ENCODE results near the gene DGCR2. TPM values are rescaled to one million over a fixed set of nuclear protein-coding genes. Genes with fewer than 3 reads are reported as not detected.

The DGCR2 gene
- total and polyA plus RNA-seq, 2 donors (not counting 1 experiment from before 2014, with no cell fraction given), result 34.3 to 39.5 TPM

DNA sequence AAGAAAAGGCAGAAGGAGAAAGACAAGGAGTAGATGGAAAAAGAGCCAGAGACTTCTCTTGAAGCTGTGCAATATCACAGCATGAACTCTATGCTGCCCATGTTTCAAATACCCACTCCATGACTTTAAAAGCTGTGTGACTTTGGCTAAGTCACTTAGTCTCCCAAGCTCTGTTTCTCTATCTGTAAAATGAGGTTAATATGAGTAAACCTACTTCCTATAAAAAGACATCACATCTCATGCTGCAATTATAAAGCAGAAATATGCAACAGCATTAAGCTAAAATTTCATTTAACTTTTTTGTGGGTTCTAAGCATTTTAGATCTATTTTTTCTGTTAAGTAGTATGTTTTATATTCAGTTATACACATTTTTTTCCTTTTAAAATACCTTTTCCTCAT is 11.6 kb downstream of the DGCR2 start:
- no peak overlapping the region for H3K27ac ChIP-seq (ENCODE audit: insufficient read depth, low read length)
- no peaks in the 10 kb centered on the region for H3K36me3 ChIP-seq (ENCODE audit: control insufficient read depth, insufficient read depth, low read length)
- H4K20me1 ChIP-seq (ENCODE audit: control insufficient read depth, extremely low read depth, insufficient read depth, low read length), result peaks cover 4% of the 10 kb centered on the region
- no peaks in the 10 kb centered on the region for H3K4me1 ChIP-seq (ENCODE audit: control insufficient read depth, extremely low read depth, insufficient read depth, low read length)
- no peak overlapping the region for H3K4me2 ChIP-seq (ENCODE audit: extremely low read depth, insufficient read depth, low read length)
- no peaks in the 10 kb centered on the region for H3K27me3 ChIP-seq (ENCODE audit: control insufficient read depth, insufficient read depth, low read length)
- TF ChIP-seq, protein P1, sequence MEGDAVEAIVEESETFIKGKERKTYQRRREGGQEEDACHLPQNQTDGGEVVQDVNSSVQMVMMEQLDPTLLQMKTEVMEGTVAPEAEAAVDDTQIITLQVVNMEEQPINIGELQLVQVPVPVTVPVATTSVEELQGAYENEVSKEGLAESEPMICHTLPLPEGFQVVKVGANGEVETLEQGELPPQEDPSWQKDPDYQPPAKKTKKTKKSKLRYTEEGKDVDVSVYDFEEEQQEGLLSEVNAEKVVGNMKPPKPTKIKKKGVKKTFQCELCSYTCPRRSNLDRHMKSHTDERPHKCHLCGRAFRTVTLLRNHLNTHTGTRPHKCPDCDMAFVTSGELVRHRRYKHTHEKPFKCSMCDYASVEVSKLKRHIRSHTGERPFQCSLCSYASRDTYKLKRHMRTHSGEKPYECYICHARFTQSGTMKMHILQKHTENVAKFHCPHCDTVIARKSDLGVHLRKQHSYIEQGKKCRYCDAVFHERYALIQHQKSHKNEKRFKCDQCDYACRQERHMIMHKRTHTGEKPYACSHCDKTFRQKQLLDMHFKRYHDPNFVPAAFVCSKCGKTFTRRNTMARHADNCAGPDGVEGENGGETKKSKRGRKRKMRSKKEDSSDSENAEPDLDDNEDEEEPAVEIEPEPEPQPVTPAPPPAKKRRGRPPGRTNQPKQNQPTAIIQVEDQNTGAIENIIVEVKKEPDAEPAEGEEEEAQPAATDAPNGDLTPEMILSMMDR (conservative IDR thresholded peaks at IDR 0.05 in 1 of 2, IDR thresholded peaks at IDR 0.05 in 1 of 2; ENCODE audit: low read depth in 1 of 2, low read length in 2 of 2), result no peak
- no peak for TF ChIP-seq EZH2 (IDR thresholded peaks at IDR 0.05; ENCODE audit: low read length, missing control alignments)
- H3K9me3 ChIP-seq (ENCODE audit: control insufficient read depth, insufficient read depth, low read depth, low read length), result no peaks in the 10 kb centered on the region
- no peak overlapping the region for H2AFZ ChIP-seq (ENCODE audit: low read length)
- no peak for DNase-seq (ENCODE audit: low read depth in 2 of 2)
- H3K9ac ChIP-seq (ENCODE audit: insufficient read depth, low read length), result no peak overlapping the region
- H3K79me2 ChIP-seq (ENCODE audit: control insufficient read depth, insufficient read depth, low read length), result peaks cover 62% of the 10 kb centered on the region
- no peak overlapping the region for H3K4me3 ChIP-seq (replicated peaks in 1 of 4; ENCODE audit: control extremely low read depth in 1 of 4, insufficient read depth in 1 of 4, low read depth in 3 of 4, low read length in 4 of 4)

DNA sequence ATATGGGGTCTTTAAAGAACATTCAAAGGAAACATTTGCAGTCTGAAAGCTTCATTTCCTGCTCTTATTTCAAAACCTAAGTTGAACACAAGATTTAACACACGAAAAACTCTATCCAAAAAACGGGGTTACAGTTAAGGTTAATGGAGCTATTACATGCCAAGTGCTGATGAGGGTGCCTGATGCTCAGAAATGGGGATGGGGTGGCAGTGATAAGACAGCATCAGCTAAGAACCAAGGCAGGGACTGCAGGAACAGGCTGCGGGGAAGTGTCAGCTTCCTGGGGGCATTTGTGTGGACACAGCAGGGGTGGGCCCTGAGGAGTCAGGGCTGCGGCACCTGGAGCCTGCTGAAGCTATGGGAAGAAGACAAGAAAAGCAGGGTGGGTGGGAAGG is 12.2 kb downstream of the DGCR2 start:
- Histone ChIP-seq H4K20me1 (ENCODE audit: control insufficient read depth, extremely low read depth, insufficient read depth, low read length) (peaks cover 4% of the 10 kb centered on the region), H3K4me2 (ENCODE audit: extremely low read depth, insufficient read depth, low read length) (no peak overlapping the region)

DNA sequence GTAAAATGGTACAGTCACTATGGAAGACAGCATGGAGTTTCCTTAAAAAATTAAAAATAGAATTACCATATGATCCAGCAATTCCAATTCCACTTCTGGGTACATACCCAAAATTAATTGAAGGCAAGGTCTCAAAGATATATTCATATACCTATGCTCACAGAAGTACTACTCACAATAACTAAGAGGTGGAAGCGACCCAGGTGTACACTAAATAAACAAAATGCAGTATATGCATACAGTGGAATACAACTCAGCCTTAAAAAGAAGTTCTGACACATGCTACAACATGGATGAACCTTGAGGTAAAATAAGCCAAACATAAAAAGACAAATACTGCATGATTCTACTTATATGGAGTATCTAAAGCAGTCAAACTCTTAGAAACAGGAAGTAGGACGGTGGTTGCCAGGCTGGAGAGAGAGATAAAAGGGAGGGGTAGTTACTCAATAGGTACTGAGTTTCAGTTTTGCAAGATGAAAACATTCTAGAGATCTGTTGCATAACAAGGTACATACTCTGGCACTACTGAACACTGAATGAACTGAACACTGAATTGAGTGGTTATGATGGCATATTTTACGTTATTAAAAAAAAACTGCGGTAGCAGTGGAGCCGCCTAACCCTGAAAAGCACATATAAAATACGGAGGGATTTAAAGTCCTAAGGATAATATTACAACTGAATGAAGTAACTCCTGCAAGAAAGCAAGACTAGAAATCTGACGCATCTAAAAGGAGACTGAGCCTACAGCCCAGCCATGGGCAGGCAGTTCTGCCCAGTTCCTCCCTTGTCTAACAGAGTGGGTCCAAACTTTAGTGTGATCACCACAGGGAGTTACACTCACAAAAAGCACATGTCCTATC is 12.8 kb downstream of the DGCR2 start:
- Histone ChIP-seq H2AFZ (ENCODE audit: low read length) (no peak overlapping the region), H3K9ac (ENCODE audit: insufficient read depth, low read length) (no peak overlapping the region), H3K36me3 (ENCODE audit: control insufficient read depth, insufficient read depth, low read length) (no peaks in the 10 kb centered on the region), H3K9me3 (ENCODE audit: control insufficient read depth, insufficient read depth, low read depth, low read length) (no peaks in the 10 kb centered on the region), H3K4me1 (ENCODE audit: control insufficient read depth, extremely low read depth, insufficient read depth, low read length) (peaks cover 2% of the 10 kb centered on the region), H4K20me1 (ENCODE audit: control insufficient read depth, extremely low read depth, insufficient read depth, low read length) (peaks cover 4% of the 10 kb centered on the region), H3K79me2 (ENCODE audit: control insufficient read depth, insufficient read depth, low read length) (peaks cover 58% of the 10 kb centered on the region), H3K27me3 (ENCODE audit: control insufficient read depth, insufficient read depth, low read length) (no peaks in the 10 kb centered on the region), H3K4me2 (ENCODE audit: extremely low read depth, insufficient read depth, low read length) (no peak overlapping the region), H3K27ac (ENCODE audit: insufficient read depth, low read length) (no peak overlapping the region), H3K4me3 (replicated peaks in 1 of 4; ENCODE audit: control extremely low read depth in 1 of 4, insufficient read depth in 1 of 4, low read depth in 3 of 4, low read length in 4 of 4) (no peak overlapping the region)
- DNase-seq (ENCODE audit: low read depth in 2 of 2), result peak; percentile 48 to 72
- TF ChIP-seq, protein P1 (conservative IDR thresholded peaks at IDR 0.05 in 1 of 2, IDR thresholded peaks at IDR 0.05 in 1 of 2; ENCODE audit: low read depth in 1 of 2, low read length in 2 of 2), result no peak
- no peak for TF ChIP-seq EZH2 (IDR thresholded peaks at IDR 0.05; ENCODE audit: low read length, missing control alignments)

More for the DNA sequence above, 12.2 kb downstream of the DGCR2 start:
- no peaks in the 10 kb centered on the region for H3K9me3 ChIP-seq (ENCODE audit: control insufficient read depth, insufficient read depth, low read depth, low read length)
- H3K79me2 ChIP-seq (ENCODE audit: control insufficient read depth, insufficient read depth, low read length), result peaks cover 62% of the 10 kb centered on the region
- H3K27me3 ChIP-seq (ENCODE audit: control insufficient read depth, insufficient read depth, low read length), result no peaks in the 10 kb centered on the region
- no peak overlapping the region for H3K4me3 ChIP-seq (replicated peaks in 1 of 4; ENCODE audit: control extremely low read depth in 1 of 4, insufficient read depth in 1 of 4, low read depth in 3 of 4, low read length in 4 of 4)
- TF ChIP-seq, protein P1 (conservative IDR thresholded peaks at IDR 0.05 in 1 of 2, IDR thresholded peaks at IDR 0.05 in 1 of 2; ENCODE audit: low read depth in 1 of 2, low read length in 2 of 2), result no peak
- no peak for TF ChIP-seq EZH2 (IDR thresholded peaks at IDR 0.05; ENCODE audit: low read length, missing control alignments)
- H3K4me1 ChIP-seq (ENCODE audit: control insufficient read depth, extremely low read depth, insufficient read depth, low read length), result no peaks in the 10 kb centered on the region
- H3K27ac ChIP-seq (ENCODE audit: insufficient read depth, low read length), result no peak overlapping the region
- H3K36me3 ChIP-seq (ENCODE audit: control insufficient read depth, insufficient read depth, low read length), result no peaks in the 10 kb centered on the region
- H2AFZ ChIP-seq (ENCODE audit: low read length), result no peak overlapping the region
- DNase-seq (ENCODE audit: low read depth in 2 of 2), result no peak
- no peak overlapping the region for H3K9ac ChIP-seq (ENCODE audit: insufficient read depth, low read length)
